ENCODE data around the gene RUFY1.

The RUFY1 gene

GRCh38 chr5:179605026-179605833 lies 54.9 kb downstream of the RUFY1 start:
- Histone ChIP-seq H3K27ac (replicated peaks) (no peak overlapping the region), H3K4me3 (replicated peaks; ENCODE audit: insufficient read depth, low read length) (no peak overlapping the region), H3K27me3 (ENCODE audit: insufficient read depth, poor library complexity, severe bottlenecking) (no peaks in the 10 kb centered on the region)
- no peak for TF ChIP-seq SPI1 (IDR thresholded peaks at IDR 0.05; ENCODE audit: borderline replicate concordance, low read depth)
- no peak for TF ChIP-seq REST (IDR thresholded peaks at IDR 0.05; ENCODE audit: insufficient replicate concordance, low read depth)
- no peak for TF ChIP-seq CTCF (IDR thresholded peaks at IDR 0.05; ENCODE audit: insufficient read depth, low read length)
- TF ChIP-seq POLR2AphosphoS5 (IDR thresholded peaks at IDR 0.05; ENCODE audit: low read depth) = no peak
- no peak for TF ChIP-seq GABPA (IDR thresholded peaks at IDR 0.05; ENCODE audit: low read depth)
- no peak for DNase-seq (ENCODE audit: low read depth in 1 of 2, low spot score in 1 of 2)

GRCh38 chr5:179606071-179606909 lies 55.9 kb downstream of the RUFY1 start:
- H3K4me3 ChIP-seq (replicated peaks; ENCODE audit: insufficient read depth, low read length) = no peak overlapping the region

GRCh38 chr5:179606910-179607159 lies 56.5 kb downstream of the RUFY1 start:
- TF ChIP-seq GABPA (IDR thresholded peaks at IDR 0.05; ENCODE audit: low read depth) (no peak), SPI1 (IDR thresholded peaks at IDR 0.05; ENCODE audit: borderline replicate concordance, low read depth) (no peak), REST (IDR thresholded peaks at IDR 0.05; ENCODE audit: insufficient replicate concordance, low read depth) (no peak), POLR2AphosphoS5 (IDR thresholded peaks at IDR 0.05; ENCODE audit: low read depth) (no peak), CTCF (IDR thresholded peaks at IDR 0.05; ENCODE audit: insufficient read depth, low read length) (no peak)
- no peak for DNase-seq (ENCODE audit: low read depth in 1 of 2, low spot score in 1 of 2)
- Histone ChIP-seq H3K4me3 (replicated peaks; ENCODE audit: insufficient read depth, low read length) (no peak overlapping the region), H3K27me3 (ENCODE audit: insufficient read depth, poor library complexity, severe bottlenecking) (no peaks in the 10 kb centered on the region), H3K27ac (replicated peaks) (no peak overlapping the region)

More at GRCh38 chr5:179606071-179606909, 55.9 kb downstream of the RUFY1 start:
- no peaks in the 10 kb centered on the region for H3K27me3 ChIP-seq (ENCODE audit: insufficient read depth, poor library complexity, severe bottlenecking)
- no peak for TF ChIP-seq GABPA (IDR thresholded peaks at IDR 0.05; ENCODE audit: low read depth)
- TF ChIP-seq POLR2AphosphoS5 (IDR thresholded peaks at IDR 0.05; ENCODE audit: low read depth) = no peak
- no peak for TF ChIP-seq CTCF (IDR thresholded peaks at IDR 0.05; ENCODE audit: insufficient read depth, low read length)
- DNase-seq (ENCODE audit: low read depth in 1 of 2, low spot score in 1 of 2) = no peak
- no peak overlapping the region for H3K27ac ChIP-seq (replicated peaks)

Measured in HL-60 (cell line).